Measurements from ENCODE around the gene CADM2. TPM values are rescaled to one million over a fixed set of nuclear protein-coding genes. Genes with fewer than 3 reads are reported as not detected.

The CADM2 gene
- total and polyA plus RNA-seq, 2 donors (not counting 3 experiments of a cell fraction or from before 2014, with no cell fraction given) = not detected

- no peaks in the 10 kb centered on the region for H4K20me1 ChIP-seq (replicated peaks; ENCODE audit: control insufficient read depth, extremely low read depth, insufficient read depth, low read length)
- BruUV-seq (replicated peaks) = no TSS peak
- no peak overlapping the region for H3K9ac ChIP-seq (replicated peaks; ENCODE audit: extremely low read depth, insufficient read depth, low read length)
- H3K4me3 ChIP-seq (replicated peaks in 1 of 3; ENCODE audit: insufficient read depth in 1 of 3, low read depth in 1 of 3, low read length in 3 of 3) = no peak overlapping the region
- intact Hi-C loops (cut with micrococcal nuclease) (no loop called here), dilution Hi-C loops (cut with MboI; ENCODE audit: extremely low pct_ligation_motif_present, low sequenced_read_pairs) (no loop called here)
- no peaks in the 10 kb centered on the region for H3K4me1 ChIP-seq (ENCODE audit: control insufficient read depth, extremely low read depth, insufficient read depth, low read length)
- H3K36me3 ChIP-seq (ENCODE audit: control insufficient read depth in 2 of 2, extremely low read depth in 1 of 2, insufficient read depth in 2 of 2, low read length in 2 of 2) = no peaks in the 10 kb centered on the region
- DNase-seq (ENCODE audit: low read depth, low spot score) (no peak), FAIRE-seq (no peak)
- TF ChIP-seq EZH2 (IDR thresholded peaks at IDR 0.05; ENCODE audit: borderline replicate concordance, low read depth, low read length, severe bottlenecking) (no peak), FOS (IDR thresholded peaks at IDR 0.05; ENCODE audit: borderline replicate concordance, insufficient read depth, low read length) (no peak), GATA2 (IDR thresholded peaks at IDR 0.05; ENCODE audit: insufficient read depth, insufficient read length, low read depth, low read length) (no peak)
- POLR2A ChIA-PET = no interaction called here
- H3K27ac ChIP-seq (ENCODE audit: insufficient read depth, low read depth, low read length) = no peak overlapping the region
- H3K4me2 ChIP-seq (ENCODE audit: insufficient read depth, low read length) = no peak overlapping the region
- no peaks in the 10 kb centered on the region for H3K27me3 ChIP-seq (ENCODE audit: control insufficient read depth in 2 of 2, insufficient read depth in 2 of 2, low read length in 2 of 2)
- H3K9me3 ChIP-seq (replicated peaks; ENCODE audit: control insufficient read depth, insufficient read depth, low read length) = no peaks in the 10 kb centered on the region
- no peak overlapping the region for H2AFZ ChIP-seq (ENCODE audit: low read depth, low read length)
- CTCF ChIA-PET = no interaction called here
- H3K9me1 ChIP-seq (replicated peaks; ENCODE audit: control insufficient read depth, extremely low read depth, insufficient read depth, low read length) = no peaks in the 10 kb centered on the region
- no peaks in the 10 kb centered on the region for H3K79me2 ChIP-seq (ENCODE audit: control insufficient read depth, insufficient read depth, low read length)
These were observed 339.2 kb downstream of the CADM2 start for GRCh38 chr3:85298032-85298431.

- ChIA-PET CTCF (no interaction called here), POLR2A (no interaction called here)
- no TSS peak for BruUV-seq (replicated peaks)
- H3K9me1 ChIP-seq (replicated peaks; ENCODE audit: control insufficient read depth, extremely low read depth, insufficient read depth, low read length) = no peaks in the 10 kb centered on the region
- no peak overlapping the region for H3K4me2 ChIP-seq (ENCODE audit: insufficient read depth, low read length)
- H3K27ac ChIP-seq (ENCODE audit: insufficient read depth, low read depth, low read length) = no peak overlapping the region
- no peak for TF ChIP-seq MYC (IDR thresholded peaks at IDR 0.05; ENCODE audit: low read depth, low read length)
- no peak for TF ChIP-seq FOS (IDR thresholded peaks at IDR 0.05; ENCODE audit: borderline replicate concordance, insufficient read depth, low read length)
- no peak overlapping the region for H2AFZ ChIP-seq (ENCODE audit: low read depth, low read length)
- H3K4me1 ChIP-seq (ENCODE audit: control insufficient read depth, extremely low read depth, insufficient read depth, low read length) = no peaks in the 10 kb centered on the region
- DNase-seq (ENCODE audit: low read depth, low spot score) (no peak), FAIRE-seq (no peak)
- H3K27me3 ChIP-seq (ENCODE audit: control insufficient read depth in 2 of 2, insufficient read depth in 2 of 2, low read length in 2 of 2) = no peaks in the 10 kb centered on the region
- no peak overlapping the region for H3K4me3 ChIP-seq (replicated peaks in 1 of 3; ENCODE audit: insufficient read depth in 1 of 3, low read depth in 1 of 3, low read length in 3 of 3)
- no peaks in the 10 kb centered on the region for H3K9me3 ChIP-seq (replicated peaks; ENCODE audit: control insufficient read depth, insufficient read depth, low read length)
- no peaks in the 10 kb centered on the region for H3K79me2 ChIP-seq (ENCODE audit: control insufficient read depth, insufficient read depth, low read length)
- intact Hi-C loops (cut with micrococcal nuclease) = loop anchor here (5.0 kb wide), 1 partner anchor 499 kb away; no protein-coding TSS in a partner anchor
- H3K9ac ChIP-seq (replicated peaks; ENCODE audit: extremely low read depth, insufficient read depth, low read length) = no peak overlapping the region
- no peaks in the 10 kb centered on the region for H3K36me3 ChIP-seq (ENCODE audit: control insufficient read depth in 2 of 2, extremely low read depth in 1 of 2, insufficient read depth in 2 of 2, low read length in 2 of 2)
- dilution Hi-C loops (cut with MboI; ENCODE audit: extremely low pct_ligation_motif_present, low sequenced_read_pairs) = no loop called here
- no peaks in the 10 kb centered on the region for H4K20me1 ChIP-seq (replicated peaks; ENCODE audit: control insufficient read depth, extremely low read depth, insufficient read depth, low read length)
These were observed 344.4 kb downstream of the CADM2 start for GRCh38 chr3:85303156-85303555.
